Measurements from ENCODE around the gene ARMC3.

Gene ARMC3

DNA sequence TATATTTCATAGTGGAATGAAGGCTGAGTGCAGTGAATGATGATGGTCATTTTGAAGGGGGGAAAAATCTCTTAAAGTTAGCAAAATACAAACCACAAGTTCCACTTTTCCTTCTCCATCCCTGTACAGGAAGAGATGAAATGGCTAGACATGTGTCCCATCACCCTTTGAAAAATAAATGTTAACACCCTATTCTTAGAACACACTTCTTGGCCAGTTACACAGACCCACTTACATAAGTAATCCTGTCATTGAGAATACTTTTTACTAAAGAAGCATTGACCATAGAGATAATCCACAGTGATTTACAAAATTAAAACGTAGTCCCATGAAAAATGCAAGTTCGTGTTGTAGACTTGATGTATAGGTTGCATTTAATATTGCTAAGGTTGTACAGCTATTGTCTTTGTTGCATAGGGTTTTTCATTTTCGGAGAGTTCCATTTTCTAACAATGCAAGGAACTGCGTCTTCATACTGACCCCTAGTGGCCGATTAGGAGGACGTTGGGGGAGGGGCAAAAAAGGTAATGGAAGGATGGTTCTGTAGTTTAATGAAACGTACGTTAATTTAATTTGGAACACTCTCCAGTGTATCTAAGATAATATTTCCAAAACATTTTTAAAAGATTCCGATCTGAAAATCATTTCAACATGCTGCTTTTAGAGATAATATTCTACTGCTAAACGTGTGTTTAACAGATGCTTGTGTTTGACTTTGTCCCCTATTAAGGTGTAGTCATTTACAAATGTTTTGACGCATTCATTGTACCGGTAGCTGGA lies 60.9 kb downstream of the ARMC3 start:
- peak in 31 of 58 donors; percentile 3 to 66 (median 15) for DNase-seq

DNA sequence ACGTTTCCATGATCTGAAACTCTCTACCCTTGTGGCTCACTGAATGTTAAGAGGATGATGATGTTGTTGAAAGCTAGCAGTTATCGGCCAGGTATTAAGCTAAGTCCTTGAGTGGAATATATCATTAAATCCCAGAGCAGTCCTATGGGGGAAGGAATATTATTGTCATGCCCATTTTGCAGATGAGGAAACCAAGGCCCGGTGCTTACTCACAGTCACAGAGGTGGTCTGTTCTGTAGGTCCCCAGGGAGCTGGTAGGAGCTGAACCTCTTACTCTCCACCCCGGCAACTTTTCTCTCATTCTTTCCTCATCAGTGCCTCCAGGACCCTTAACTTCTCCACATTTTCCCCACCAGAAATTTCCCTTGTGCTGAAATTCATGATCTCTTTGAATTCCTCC lies 62.6 kb downstream of the ARMC3 start:
- no peak for DNase-seq

DNA sequence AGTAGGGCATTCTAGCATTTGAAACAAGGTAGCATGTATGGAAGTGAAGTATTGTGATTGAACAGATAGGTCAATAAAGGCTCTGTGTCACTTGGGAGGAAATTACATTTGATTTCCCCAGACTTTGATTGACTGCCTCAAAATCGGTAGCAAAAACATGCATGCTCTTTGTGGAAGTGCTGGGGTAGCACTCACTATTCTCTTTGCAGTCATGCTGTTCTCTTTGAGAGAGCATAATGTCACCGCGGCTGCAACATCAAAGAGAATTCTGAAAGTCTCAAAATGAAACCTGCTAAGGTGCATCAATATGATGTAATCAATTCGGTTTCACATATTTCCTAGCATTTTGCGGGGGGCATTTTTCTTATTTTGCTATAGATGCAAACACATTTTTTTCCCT lies 64.2 kb downstream of the ARMC3 start:
- no peak for DNase-seq

DNA sequence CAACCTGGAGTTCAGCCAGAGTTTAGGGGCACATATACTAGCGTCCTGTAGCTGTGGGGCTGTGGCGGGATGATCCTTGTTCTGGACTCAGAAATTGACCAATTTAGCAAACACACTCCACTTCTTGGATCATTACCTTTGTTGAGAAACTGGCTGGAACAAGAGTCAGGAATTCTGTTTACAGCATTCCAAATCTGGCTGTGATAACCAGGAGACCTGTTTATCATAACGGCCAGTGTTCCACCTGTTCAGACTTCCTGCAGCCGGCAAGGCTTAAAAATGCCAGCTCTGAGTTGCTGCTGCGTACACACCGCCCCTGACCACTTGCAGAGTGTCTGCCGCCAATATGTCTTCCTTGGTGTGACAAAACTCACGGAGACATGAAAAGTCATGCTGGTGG lies 64.8 kb downstream of the ARMC3 start:
- no peak for DNase-seq

DNA sequence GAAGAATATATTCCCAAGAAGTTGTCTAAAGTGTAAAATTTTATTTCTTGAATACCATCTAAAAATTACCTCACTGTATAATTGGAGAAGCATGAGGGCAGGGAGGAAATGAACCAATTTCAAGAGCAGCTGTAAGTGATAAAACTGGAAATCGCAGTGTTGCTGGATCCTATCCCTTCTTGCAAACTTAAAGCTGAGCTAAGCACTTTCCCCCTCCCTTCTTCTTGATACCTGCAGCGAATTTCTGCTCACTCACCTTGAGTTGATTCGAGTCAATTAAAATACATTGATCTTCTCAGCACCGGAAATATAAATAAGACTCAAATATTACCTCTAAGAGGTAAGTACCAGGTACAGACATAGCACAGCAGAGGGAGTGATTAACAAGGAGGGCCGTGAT lies 65.5 kb downstream of the ARMC3 start:
- no peak for DNase-seq

DNA sequence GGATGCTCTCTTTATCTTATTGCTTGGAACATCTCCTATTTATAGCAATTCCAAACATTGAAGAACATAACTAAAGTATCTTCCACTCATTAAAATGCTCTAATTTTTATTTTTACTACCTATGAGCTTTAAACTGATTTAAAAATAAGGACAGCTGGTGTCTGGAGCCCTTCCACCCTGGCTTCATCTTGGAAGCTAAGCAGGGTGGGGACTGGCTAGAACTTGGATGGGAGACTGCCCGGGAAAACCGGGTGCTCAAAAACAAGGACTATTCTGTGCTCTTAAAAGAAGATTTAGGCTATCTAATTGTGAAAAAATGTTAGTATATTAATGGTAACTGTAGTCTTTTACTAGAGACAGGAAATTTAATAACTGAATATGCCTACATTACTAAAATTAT lies 69.2 kb downstream of the ARMC3 start:
- peak in 9 of 58 donors; percentile 1 to 28 (median 7) for DNase-seq

DNA sequence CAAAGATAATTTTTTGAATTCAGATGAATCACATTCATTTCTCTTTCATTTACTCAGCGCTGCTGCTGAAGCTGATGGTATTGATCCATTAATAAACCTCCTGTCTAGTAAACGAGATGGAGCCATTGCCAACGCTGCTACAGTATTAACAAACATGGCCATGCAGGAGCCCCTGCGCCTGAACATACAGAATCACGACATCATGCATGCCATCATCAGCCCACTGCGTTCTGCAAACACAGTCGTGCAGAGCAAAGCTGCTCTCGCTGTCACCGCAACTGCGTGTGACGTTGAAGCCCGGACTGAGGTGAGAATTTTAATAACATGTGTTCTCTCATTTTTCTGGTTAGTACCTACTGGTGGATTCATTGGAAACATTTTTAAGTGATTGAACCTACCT lies 70.2 kb downstream of the ARMC3 start:
- no peak for DNase-seq

DNA sequence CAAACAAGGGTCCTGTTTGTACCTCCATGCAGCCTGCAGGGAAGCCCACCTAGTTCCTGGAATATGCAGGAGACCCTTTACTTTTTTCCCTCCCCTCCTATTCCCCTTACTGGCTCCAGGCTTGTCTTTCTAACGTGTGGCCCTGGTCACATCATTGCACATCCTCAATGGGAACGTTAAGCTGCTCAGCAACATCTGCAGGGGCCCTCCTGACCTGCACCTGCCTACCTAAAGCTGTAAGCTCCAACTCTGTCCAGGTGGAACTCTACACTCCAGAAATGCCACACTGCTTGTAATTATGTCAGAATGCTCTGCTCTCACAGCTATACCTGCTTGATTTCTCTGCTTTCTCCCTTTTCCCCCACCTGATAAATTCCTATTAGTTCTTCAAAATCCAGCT lies 72.1 kb downstream of the ARMC3 start:
- no peak for DNase-seq

DNA sequence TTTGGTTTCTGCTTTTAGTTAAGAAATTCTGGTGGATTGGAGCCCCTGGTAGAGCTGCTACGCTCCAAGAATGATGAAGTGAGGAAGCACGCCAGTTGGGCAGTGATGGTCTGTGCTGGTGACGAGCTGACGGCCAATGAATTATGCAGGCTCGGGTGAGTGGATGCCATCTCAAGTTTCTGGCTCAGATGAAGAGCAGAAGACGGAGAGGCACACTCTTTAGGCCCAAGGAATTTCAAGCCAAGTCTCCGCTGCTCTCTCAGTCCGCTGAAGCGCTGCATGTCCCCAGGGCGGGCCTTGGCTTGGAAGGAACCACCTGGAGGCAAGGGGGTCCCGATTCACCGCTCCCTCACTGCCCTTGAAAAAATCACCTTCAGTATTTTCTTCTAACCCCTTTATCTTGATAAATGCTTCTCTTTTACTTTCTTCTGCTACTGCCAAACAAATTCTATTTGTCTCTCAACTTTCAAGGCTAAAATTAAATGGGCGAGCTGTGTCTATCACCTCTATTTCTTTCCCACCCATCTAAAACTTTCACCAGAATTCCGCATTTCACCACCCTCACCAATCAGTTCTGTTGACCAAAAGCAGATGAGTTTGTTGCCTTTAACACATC lies 74.2 kb downstream of the ARMC3 start:
- peak in 7 of 58 donors; percentile 9 to 33 (median 14) for DNase-seq

DNA sequence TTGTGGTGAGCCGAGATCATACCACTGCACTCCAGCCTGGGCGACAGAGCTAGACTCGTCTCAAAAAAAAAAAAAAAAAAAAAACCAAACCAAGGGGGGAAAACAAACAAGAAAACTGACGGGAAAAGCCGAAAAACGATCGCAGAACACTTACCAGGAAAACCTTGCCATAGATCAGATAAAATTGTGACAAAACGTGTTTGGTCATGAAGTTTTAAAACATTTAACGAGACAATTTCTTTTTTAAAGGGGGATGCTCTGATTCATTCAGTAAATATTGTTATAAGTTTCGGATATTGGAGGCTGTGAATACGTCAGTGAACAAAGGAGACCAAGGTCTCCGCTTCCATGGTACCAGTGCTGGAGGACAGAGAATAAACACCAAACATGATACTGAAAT lies 77.3 kb downstream of the ARMC3 start:
- no peak for DNase-seq

DNA sequence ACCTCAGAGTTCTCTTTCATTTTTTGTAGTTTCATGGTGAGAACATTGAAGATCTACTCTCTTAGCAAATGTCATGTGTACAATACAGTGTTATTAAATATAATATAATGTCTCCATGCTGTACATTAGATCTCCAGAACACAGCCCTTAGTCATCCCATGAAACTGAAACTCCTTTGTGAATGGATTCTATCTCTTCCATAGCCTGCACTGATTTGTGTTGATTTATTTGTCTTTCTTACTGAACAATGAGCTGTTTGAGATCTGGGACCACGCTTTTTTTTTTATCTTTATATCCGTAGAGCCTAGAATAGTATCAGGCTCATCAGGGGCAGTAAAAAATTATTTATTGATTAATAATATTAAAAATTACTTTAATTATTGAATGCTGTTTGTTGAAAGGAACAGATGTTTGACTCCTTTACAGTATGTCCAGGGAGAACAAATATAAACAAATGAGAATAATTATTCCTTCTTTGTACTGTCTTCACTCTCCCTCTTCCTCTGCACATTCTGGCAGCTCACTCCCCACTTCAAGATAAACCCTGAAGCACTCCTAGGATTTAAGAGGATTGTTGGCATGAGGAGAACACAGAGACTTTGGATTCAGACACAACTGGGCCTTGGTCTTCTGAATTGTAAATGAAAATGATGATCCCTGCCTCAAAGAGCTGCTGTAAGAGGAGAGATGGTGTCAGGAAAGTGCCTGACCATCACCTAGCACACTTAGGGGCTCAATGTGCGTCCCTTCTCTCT lies 85.9 kb downstream of the ARMC3 start:
- no peak for DNase-seq

DNA sequence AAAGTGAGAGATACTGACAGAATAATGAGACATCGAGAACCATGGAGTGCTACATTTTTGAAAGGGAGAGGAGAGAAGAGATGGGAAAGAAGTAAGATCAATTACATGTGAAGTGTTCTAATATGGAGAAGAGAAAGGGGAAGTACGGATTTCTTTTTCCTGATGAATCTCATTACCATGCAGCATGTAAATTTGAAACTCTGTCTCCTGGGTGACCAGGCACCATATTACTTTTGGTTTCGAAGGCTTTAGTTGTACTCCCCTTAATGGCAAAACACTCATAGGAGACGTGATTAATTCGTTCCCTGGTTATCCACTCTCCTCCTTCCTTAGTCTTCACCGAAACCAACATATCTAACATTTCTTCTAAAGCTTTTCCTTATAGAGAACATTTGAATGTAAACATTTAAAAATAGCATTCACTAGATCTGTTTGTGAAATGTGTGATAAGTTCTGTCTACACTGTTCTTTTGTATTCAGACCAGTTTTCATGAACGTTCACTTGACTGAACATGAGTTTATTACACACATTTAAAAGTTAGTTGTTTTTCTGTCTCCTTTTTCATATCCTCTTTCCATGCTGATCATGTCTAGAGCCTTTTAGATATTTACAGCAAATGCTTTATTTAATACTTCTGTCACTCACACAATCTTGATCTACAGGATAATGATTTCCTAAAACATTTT lies 87.3 kb downstream of the ARMC3 start:
- no peak for DNase-seq

DNA sequence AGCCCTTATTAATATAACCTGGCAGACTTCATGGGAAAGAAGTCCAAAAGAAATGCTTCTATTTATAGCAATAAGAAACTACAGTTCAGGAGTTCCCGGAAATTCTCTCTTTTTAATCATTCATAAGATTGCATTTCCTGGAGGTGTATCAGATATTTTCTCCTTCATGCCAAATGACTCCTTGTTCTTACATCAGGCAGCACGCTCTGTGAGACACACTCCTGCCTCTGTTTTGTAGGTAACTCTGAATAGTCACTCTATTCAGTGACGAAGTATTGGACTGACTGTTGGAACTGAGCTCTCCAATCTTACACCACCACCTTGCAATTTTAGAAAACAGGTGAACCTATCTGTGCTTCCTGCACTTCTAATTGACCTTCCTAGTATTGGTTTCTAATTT lies 88.8 kb downstream of the ARMC3 start:
- DNase-seq, result no peak

DNA sequence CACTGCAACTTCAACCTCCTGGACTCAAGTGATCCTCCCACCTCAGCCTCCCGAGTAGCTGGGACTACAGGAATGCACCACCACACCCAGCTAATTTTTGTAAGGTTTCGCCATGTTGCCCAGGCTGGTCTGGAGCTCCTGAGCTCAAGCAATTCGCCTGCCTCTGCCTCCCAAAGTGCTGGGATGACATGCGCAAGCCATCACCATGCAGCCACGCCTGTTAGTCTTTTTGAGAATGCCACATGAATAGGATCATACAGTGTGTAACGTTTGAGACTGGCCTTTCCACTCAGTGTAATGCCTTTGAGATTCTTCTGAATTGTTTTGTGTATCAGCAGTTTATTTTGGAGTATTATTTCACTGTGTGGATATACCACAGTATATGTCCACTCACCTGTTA lies 91.8 kb downstream of the ARMC3 start:
- DNase-seq, result no peak

DNA sequence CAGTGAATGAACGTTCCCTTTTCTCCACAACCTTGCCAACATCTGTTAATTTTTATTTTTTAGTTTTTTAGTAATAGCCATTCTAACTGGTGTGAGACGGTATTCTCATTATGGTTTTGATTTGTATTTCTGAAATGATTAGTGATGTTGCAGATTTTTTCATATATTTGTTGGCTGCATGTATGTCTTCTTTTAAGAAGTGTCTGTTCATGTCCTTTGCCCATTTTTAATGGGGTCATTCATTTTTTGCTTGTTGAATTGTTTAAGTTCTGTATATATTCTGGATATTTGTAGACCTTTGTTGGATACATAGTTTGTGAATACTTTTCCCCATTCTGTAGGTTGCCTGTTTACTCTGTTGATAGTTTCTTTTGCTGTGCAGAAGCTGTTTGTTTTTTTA lies 93.6 kb downstream of the ARMC3 start:
- no peak for DNase-seq

DNA sequence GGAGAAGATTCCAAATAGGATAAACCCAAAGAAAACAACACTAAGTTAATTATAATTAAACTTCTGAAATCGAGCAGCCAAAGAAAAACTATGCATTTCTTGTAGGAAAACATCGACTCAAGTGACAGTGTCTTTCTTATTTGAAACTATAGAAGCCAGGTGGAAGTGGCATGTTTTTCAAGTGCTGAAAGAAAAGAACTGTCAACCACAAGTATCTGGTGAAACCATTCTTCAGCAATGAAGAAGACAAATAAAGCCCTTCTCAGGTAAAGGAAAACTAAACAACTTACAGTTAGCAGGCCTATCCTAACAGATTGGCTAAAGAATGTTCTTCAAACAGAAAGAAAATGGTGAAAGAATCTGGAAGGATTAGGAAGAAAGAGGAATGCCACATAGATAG lies 96.1 kb downstream of the ARMC3 start:
- no peak for DNase-seq

DNA sequence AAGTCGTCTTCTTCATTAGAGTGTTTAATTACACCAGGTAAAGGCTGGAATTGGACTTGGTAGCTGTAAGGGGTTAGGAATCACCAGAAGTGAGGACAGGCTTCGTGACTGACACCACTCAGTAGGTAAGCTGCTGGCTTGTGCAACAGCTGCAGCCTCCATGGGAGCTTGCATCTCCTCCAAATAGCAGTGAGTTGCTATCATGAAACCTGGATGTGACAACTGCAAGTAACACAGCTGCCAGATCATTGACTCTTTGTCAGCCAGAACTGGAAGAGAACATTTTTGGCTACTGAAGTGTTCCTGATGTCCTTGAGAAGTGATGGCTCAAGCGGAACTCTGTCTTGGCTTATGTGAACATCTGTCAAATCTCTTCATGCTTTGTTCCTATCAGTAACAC lies 103.5 kb downstream of the ARMC3 start:
- DNase-seq, result no peak

DNA sequence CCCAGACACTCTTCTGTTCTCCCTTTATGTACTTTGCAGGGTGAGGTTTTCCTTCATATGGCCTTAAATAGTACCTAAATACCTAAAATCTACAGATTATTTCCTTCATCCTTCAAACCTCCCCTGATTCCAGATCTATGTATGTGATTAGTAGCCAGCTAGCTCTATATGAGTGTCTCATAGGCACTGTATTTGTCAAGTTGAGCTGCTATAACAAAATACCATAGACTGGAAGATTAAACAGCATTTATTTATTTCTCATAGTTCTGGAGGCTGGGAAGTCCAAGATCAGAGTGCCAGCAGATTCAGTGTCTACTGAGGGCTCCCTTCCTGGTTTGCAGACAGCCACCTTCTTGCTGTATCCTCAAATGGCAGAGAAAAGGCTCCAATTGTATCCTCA lies 106.9 kb downstream of the ARMC3 start:
- no peak for DNase-seq

DNA sequence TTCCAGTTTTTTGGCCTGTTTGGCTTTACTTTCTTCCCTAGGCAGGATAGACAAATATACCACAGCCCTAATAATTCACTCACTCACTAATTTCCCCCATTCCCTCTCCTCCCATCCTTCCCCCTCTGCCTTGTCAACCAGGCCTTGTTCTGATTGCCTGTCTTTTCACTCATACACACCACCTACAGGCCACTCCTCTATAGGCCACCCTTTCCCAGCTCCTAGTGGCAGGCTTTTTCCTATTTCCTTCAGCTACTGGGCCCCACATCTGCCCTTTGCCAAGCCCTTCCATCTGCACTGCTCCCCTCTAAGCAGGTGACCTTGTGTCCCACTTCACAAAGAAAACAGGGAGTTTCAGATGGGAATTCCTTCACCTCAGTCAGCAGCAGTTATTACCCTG lies 107.7 kb downstream of the ARMC3 start:
- DNase-seq, result peak in 1 of 58 donors; percentile 5

DNA sequence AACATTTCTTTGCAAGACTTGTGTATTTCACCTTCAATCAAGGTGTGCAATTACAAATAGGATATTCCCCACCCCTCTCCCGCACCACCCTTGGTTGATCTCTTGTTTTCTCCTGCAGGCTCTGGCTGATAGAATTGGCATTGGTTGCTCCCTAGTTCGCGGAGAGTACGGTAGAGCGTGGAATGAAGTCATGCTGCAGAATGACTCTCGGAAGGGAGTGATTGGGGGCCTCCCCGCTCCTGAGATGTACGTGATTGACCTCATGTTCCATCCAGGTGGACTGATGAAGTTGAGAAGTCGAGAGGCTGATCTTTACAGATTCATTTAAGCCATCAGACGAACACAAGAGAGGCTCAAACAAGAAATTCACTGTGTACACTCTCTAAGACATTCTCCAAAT lies 109.3 kb downstream of the ARMC3 start:
- DNase-seq, result peak in 9 of 58 donors; percentile 1 to 44 (median 11)

DNA sequence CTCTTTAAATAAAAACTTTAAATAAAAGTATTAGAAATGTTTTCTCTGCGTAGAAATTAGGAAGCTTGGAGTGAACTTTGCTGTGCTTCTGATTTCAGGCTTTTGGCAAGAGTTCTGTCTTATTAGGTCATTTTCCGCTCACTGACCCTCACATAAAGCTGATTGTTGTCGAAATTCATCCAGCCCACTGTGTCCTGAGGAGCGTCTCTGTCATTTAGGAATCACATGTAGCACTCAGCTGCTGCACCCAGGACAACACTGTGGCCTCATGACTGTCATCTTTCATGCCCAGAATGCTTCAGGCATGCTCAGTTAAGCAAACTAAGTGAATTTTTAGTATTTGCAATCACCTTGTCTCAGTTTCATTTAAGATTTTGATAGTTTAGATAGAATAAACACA lies 109.7 kb downstream of the ARMC3 start:
- DNase-seq, result peak in 44 of 58 donors; percentile 1 to 85 (median 32)

DNA sequence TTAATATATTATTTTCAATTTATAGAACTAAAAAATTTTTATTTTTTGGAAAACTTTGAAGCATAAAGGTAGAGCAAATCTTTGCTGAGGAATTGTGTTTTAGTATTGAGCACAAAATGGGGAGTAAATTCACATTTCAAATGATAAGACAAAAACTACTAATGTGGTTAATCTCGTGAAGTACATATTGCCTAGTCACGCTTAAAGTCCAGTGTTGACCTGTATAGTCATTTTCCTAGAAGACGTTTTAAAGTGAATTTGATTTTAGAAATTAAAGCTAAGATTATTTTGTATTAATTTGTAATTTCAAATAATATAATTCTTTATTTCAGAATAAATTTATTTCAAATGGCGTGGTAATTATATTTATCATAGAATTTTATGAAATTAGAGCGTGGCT lies 110.3 kb downstream of the ARMC3 start:
- DNase-seq, result no peak

Measured in anterior cingulate cortex (tissue), 58 donors.